GM12872 (cell line): Measurements from ENCODE around the gene TLR10.

Experiments used
- TF ChIP-seq, protein P1 (sequence below): IDR thresholded peaks from 3 replicates; pipeline ENCODE4 v1.5.1; 2011; ENCODE audit warnings: low read depth, mild to moderate bottlenecking, low read length, moderate library complexity; ENCODE audit not compliant: insufficient read depth

TLR10 gene

DNA sequence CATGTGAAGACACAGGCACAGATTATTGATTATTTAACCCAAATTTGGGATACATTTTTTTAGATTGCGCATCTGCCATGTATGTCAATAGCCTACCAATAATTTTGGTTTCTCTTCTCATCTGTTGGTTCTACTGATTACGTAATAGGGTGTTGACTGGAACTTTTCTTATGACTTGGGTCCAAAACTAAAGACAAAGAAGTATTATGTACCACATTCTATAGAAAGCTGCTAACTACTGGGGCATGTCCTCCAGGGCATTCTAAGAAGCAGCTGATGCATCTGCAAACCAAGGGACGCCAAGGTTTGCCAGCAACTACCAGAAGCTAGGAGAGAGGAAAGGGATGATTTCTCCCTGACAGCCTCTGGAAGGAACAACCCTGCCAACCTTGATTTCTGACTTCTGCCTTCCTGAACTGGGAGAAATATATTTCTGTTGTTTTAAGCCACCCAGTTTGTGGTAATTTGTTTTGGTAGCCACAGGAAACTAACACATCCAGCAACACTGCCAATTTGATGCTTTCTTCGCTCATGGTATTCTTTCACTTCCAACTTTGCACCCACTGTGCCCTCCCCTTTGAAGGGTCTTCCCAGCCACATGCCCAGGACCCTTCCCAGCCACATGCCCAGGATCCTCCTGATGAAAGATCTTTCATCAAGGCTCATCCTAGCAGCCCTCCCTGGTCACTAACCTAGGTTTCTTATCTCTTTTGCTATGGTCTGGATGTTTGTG, 37.7 kb upstream of the TLR10 start:
- TF ChIP-seq, protein P1, sequence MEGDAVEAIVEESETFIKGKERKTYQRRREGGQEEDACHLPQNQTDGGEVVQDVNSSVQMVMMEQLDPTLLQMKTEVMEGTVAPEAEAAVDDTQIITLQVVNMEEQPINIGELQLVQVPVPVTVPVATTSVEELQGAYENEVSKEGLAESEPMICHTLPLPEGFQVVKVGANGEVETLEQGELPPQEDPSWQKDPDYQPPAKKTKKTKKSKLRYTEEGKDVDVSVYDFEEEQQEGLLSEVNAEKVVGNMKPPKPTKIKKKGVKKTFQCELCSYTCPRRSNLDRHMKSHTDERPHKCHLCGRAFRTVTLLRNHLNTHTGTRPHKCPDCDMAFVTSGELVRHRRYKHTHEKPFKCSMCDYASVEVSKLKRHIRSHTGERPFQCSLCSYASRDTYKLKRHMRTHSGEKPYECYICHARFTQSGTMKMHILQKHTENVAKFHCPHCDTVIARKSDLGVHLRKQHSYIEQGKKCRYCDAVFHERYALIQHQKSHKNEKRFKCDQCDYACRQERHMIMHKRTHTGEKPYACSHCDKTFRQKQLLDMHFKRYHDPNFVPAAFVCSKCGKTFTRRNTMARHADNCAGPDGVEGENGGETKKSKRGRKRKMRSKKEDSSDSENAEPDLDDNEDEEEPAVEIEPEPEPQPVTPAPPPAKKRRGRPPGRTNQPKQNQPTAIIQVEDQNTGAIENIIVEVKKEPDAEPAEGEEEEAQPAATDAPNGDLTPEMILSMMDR = no peak

DNA sequence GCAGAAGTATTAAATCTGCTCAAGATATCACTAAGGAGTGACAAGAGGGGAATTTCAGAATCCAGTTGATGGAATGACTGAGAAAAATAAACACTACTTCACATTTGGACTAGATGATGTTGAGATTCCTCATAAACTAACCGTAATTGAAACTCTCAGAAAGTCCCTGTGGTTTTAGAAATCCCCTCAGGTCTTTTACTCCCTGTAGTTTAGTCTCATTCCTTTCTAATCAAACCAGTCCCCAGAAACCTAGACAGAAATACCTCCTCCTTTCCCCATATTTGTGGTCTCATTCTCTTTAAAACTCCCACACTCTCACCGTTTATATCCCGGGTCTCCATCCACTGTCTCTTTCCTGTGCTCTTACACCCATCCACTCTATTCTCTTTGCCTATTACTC, 36.8 kb upstream of the TLR10 start:
- TF ChIP-seq, protein P1 = no peak

DNA sequence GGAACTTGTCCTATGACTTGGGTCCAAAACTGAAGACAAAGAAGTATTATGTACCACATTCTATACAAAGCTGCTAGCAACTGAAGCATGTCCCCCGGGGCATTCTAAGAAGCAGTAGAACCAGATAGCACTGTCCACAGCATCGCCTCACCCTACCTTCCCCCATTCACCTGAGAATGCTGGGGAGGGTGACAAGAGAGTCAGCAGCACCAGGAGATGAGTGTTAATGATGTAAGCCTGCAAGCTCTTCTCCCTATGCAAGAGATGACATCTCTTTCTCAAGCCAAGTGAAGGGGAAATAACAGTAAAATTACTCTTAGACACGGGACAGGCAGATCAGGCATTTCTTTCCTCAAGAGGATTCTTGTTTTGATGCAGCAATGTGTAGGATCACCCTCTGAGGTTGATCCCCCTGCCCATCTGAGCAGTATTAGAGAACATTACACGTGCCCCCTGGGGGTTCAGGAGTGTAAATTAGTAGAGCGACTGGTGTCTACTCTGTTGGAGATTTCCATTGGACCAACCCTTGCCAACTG, 35.7 kb upstream of the TLR10 start:
- TF ChIP-seq, protein P1 = 0 out of 3 replicates have a peak, but pooled peaks have one; percentile 1

DNA sequence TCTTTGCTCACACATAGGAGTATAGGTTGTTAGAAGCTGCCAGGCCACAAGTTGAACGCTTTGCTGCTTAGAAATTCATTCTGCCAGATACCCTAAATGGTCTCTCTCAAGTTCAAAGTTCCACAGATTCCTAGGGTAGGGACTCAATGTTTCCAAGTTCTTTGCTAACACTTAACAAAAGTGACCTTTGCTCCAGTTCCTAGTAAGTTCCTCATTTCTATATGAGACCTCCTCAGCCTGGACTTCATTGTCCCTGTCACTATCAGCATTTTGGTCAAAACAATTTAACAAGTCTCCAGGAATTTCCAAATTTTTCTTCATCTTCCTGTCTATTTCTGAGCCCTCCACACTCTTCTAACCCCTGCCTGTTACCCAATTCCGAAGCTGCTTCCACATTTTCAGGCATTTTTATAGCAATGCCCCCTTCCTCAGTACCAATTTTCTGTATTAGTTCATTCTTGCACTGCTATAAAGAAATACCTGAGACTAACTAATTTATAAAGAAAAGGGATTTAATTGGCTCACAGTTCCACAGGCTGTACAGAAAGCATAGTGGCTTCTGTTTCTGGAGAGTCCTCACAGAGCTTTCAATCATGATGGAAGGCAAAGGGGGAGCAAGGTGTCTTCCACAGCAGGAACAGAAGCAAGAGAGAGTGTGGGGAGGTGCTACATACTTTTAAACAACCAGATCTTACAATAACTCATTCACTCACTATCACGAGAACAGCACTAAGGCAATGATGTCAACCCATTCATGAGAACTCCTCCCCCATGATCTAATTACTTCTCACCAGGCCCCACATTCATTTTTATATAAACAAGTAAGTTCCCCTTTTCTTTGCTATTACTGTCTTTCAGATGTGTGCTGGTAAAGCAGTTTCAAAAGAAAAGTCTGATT, 33.3 kb upstream of the TLR10 start:
- TF ChIP-seq, protein P1 = no peak

DNA sequence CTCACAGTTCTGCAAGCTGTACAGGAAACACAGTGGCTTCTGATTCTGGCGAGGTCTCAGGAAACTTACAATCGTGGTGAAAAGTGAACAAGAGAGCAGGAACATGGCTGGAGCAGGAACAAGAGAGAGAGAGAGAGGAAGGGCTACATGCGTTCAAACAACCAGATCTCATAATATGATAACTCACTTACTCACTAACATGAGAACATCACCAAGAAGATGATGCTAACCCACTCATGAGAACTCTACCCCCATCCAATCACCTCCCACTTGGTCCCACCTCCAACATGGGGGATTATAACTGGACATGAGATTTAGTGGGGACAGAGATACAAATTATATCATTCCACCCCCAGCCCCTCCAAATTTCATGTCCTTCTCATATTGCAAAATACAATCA, 31.6 kb upstream of the TLR10 start:
- TF ChIP-seq, protein P1 = no peak

DNA sequence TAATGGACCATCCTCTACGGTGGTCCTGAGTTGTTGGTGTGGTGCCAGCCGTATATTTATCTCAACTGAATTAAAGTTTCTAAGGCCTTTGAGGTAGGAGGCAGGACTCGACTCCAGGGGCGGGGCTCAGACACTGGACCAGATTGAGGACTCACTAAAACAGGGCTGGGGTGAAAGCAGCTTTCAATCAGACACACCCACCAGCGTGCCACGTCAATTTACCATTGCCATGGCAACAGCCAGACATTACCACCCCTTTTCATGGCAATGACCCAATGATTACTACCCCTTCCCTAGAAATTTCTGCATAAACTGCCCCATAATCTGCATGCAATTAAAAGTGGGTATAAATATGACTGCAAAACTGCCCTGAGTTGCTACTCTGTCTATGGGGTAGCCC, 28.5 kb upstream of the TLR10 start:
- TF ChIP-seq, protein P1 = no peak

GRCh38 chr4:38805530-38806145, 22.8 kb upstream of the TLR10 start:
- TF ChIP-seq, protein P1 = no peak
